Brain microvascular endothelial cell (primary cell): Measurements from ENCODE around the gene CC2D2B.

Experiments
- DNase-seq: peaks from one replicate; pipeline ENCODE4 v3.0.0-alpha.2; 2020
- H3K27ac ChIP-seq: fragments of 250-450 bp; sonication (Bioruptor Pico); 2 replicates; pipeline ENCODE4 v1.5.1; 2020; ENCODE audit warnings: mild to moderate bottlenecking, moderate library complexity
- H3K27me3 ChIP-seq: fragments of 250-450 bp; sonication (Bioruptor Pico); replicated peaks from 2 replicates; pipeline ENCODE4 v1.5.1; 2020; ENCODE audit warnings: mild to moderate bottlenecking
- H3K36me3 ChIP-seq: fragments of 250-450 bp; sonication (Bioruptor Pico); replicated peaks from 2 replicates; pipeline ENCODE4 v1.5.1; 2020; ENCODE audit warnings: mild to moderate bottlenecking
- H3K4me3 ChIP-seq: 2 replicates; pipeline ENCODE4 v1.5.1; 2011; ENCODE audit warnings: low read depth, mild to moderate bottlenecking, control low read depth, low read length, moderate library complexity
- CTCF ChIP-seq: IDR thresholded peaks from 2 replicates; pipeline ENCODE4 v1.5.1; 2011; ENCODE audit warnings: low read depth, mild to moderate bottlenecking, moderate library complexity, low read length, control low read depth, inconsistent platforms; ENCODE audit errors: missing control alignments
- in situ Hi-C: cut with HindIII; loops from 2 replicates; pipeline ENCODE4 v1.10.0; 2017; ENCODE audit warnings: low sequenced_read_pairs, low pct_ligation_motif_present

The CC2D2B gene

GRCh38 chr10:96049340-96049739 is 141.6 kb downstream of the CC2D2B start:
- DNase-seq = no peak
- Histone ChIP-seq H3K4me3 (no peak overlapping the region), H3K36me3 (no peaks in the 10 kb centered on the region), H3K27ac (no peak overlapping the region), H3K27me3 (no peaks in the 10 kb centered on the region)
- TF ChIP-seq CTCF = no peak
- in situ Hi-C loops = no loop called here

- Histone ChIP-seq H3K4me3 (no peak overlapping the region), H3K27ac (no peak overlapping the region), H3K36me3 (peaks cover 24% of the 10 kb centered on the region), H3K27me3 (no peaks in the 10 kb centered on the region)
- no peak for DNase-seq
- TF ChIP-seq CTCF = no peak
- in situ Hi-C loops = no loop called here
Observed at GRCh38 chr10:96053985-96054384, 146.2 kb downstream of the CC2D2B start.

GRCh38 chr10:96056787-96057186 is 149.0 kb downstream of the CC2D2B start:
- peaks cover 27% of the 10 kb centered on the region for H3K36me3 ChIP-seq
- TF ChIP-seq CTCF = no peak

GRCh38 chr10:96061232-96061631 is 153.5 kb downstream of the CC2D2B start:
- DNase-seq = no peak
- in situ Hi-C loops = no loop called here
- no peaks in the 10 kb centered on the region for H3K27me3 ChIP-seq
- no peak overlapping the region for H3K27ac ChIP-seq
- TF ChIP-seq CTCF = no peak
- peaks cover 27% of the 10 kb centered on the region for H3K36me3 ChIP-seq
- no peak overlapping the region for H3K4me3 ChIP-seq

More at GRCh38 chr10:96056787-96057186, 149.0 kb downstream of the CC2D2B start:
- in situ Hi-C loops = no loop called here
- DNase-seq = no peak
- Histone ChIP-seq H3K27ac (no peak overlapping the region), H3K4me3 (no peak overlapping the region), H3K27me3 (no peaks in the 10 kb centered on the region)

GRCh38 chr10:96072674-96073073 is 164.9 kb downstream of the CC2D2B start:
- H3K4me3 ChIP-seq = no peak overlapping the region
- no peak for TF ChIP-seq CTCF
- no peaks in the 10 kb centered on the region for H3K36me3 ChIP-seq
- in situ Hi-C loops = no loop called here
- H3K27ac ChIP-seq = no peak overlapping the region
- DNase-seq = peak; percentile 33
- no peaks in the 10 kb centered on the region for H3K27me3 ChIP-seq

GRCh38 chr10:96073722-96074121 is 165.9 kb downstream of the CC2D2B start:
- no peaks in the 10 kb centered on the region for H3K27me3 ChIP-seq
- H3K4me3 ChIP-seq = no peak overlapping the region
- TF ChIP-seq CTCF = no peak
- peak; percentile 93 for DNase-seq
- in situ Hi-C loops = no loop called here
- peak overlapping the region; percentile 61 for H3K27ac ChIP-seq
- no peaks in the 10 kb centered on the region for H3K36me3 ChIP-seq
